H1 (cell line): ENCODE data around the gene MAS1L. TPM values are rescaled to one million over a fixed set of nuclear protein-coding genes. Genes with fewer than 3 reads are reported as not detected.

Experiments
- CTCF ChIA-PET: fragments of 300-600 bp; sonication (Branson Sonifier 250); formaldehyde crosslinking; loops from one replicate; lab custom pipeline; 2021; ENCODE audit not compliant: partially characterized antibody; lab: Charles Lee
- POLR2A ChIA-PET: fragments of 300-600 bp; sonication (Branson Sonifier 250); formaldehyde crosslinking; loops from one replicate; lab custom pipeline; 2021; ENCODE audit warnings: inconsistent platforms; ENCODE audit not compliant: partially characterized antibody; lab: Charles Lee
- DNase-seq, 2 experiments: peaks; one replicate each; pipeline versions ENCODE4 v3.0.0 to v3.0.0-alpha.2; 2010 to 2022; ENCODE audit warnings: low spot score in 2 of 2, low read depth in 1 of 2, mixed read lengths in 1 of 2
- FAIRE-seq: peaks from 2 replicates; lab custom pipeline; 2011; peaks lifted over from hg19 to GRCh38; lab: Jason Lieb, UNC
- H2AFZ ChIP-seq: 2 replicates; pipeline ENCODE4 v1.8.1; 2012; ENCODE audit warnings: low read length, inconsistent platforms
- H2AK5ac ChIP-seq: 2 replicates; pipeline ENCODE4 v1.6.1; 2013; ENCODE audit warnings: low read depth, low read length
- H2BK120ac ChIP-seq: replicated peaks from 2 replicates; pipeline ENCODE3; 2013; ENCODE audit warnings: low read depth, low read length, inconsistent platforms
- H2BK12ac ChIP-seq: 2 replicates; pipeline ENCODE4 v1.6.1; 2013; ENCODE audit warnings: low read depth, low read length
- H2BK15ac ChIP-seq: 2 replicates; pipeline ENCODE4 v1.6.1; 2013; ENCODE audit warnings: low read length
- H2BK20ac ChIP-seq: 2 replicates; pipeline ENCODE4 v1.6.1; 2013; ENCODE audit warnings: low read length
- H2BK5ac ChIP-seq: 2 replicates; pipeline ENCODE4 v1.6.1; 2013; ENCODE audit warnings: low read depth, low read length
- H3K14ac ChIP-seq: 2 replicates; pipeline ENCODE4 v1.6.1; 2013; ENCODE audit warnings: inconsistent platforms; ENCODE audit not compliant: insufficient read length
- H3K18ac ChIP-seq: 2 replicates; pipeline ENCODE4 v1.6.1; 2013; ENCODE audit warnings: low read length; ENCODE audit errors: extremely low read depth
- H3K23ac ChIP-seq: 2 replicates; pipeline ENCODE4 v1.6.1; 2013; ENCODE audit warnings: inconsistent platforms; ENCODE audit not compliant: insufficient read length
- H3K23me2 ChIP-seq: 2 replicates; pipeline ENCODE4 v1.6.1; 2013; ENCODE audit warnings: low read depth, low read length
- H3K27ac ChIP-seq: 2 replicates; pipeline ENCODE4 v1.6.1; 2011; ENCODE audit warnings: low read depth, low read length, inconsistent platforms
- H3K27me3 ChIP-seq, 4 experiments: replicated peaks in 1 of 4; 1 replicate in 1 of 4; 2 replicates in 3 of 4; pipeline versions ENCODE4 v1.6.1 to v1.8.1; 2011 to 2013; ENCODE audit warnings: low read length in 3 of 4, mild to moderate bottlenecking in 3 of 4, inconsistent platforms in 2 of 4, mixed read lengths in 2 of 4, moderate library complexity in 1 of 4; ENCODE audit not compliant: control insufficient read depth in 3 of 4, insufficient read depth in 3 of 4; ENCODE audit errors: extremely low read depth in 1 of 4
- H3K36me3 ChIP-seq, 4 experiments: 2 replicates each; pipeline versions ENCODE4 v1.6.1 to v1.8.1; 2011 to 2013; ENCODE audit warnings: mild to moderate bottlenecking in 4 of 4, low read length in 3 of 4, moderate library complexity in 2 of 4, control low read depth in 1 of 4, inconsistent platforms in 1 of 4; ENCODE audit not compliant: insufficient read depth in 4 of 4, control insufficient read depth in 2 of 4
- H3K4ac ChIP-seq: replicated peaks from 2 replicates; pipeline ENCODE3; 2013; ENCODE audit warnings: low read length, low read depth, mixed read lengths, inconsistent platforms; ENCODE audit not compliant: insufficient read length
- H3K4me1 ChIP-seq, 4 experiments: replicated peaks in 1 of 4; 1 replicate in 1 of 4; 2 replicates in 3 of 4; pipeline versions ENCODE4 v1.6.1 to v1.8.1; 2011 to 2013; ENCODE audit warnings: low read length in 3 of 4, inconsistent platforms in 2 of 4, mixed read lengths in 1 of 4; ENCODE audit not compliant: insufficient read depth in 4 of 4, control insufficient read depth in 3 of 4
- H3K4me2 ChIP-seq, 2 experiments: 2 replicates each; pipeline versions ENCODE4 v1.6.1 to v1.8.1; 2011 to 2013; ENCODE audit warnings: low read depth in 2 of 2, low read length in 2 of 2, control low read depth in 1 of 2, inconsistent platforms in 1 of 2, mild to moderate bottlenecking in 1 of 2; ENCODE audit not compliant: insufficient read depth in 1 of 2
- H3K4me3 ChIP-seq, 4 experiments: fragments of 200-600, 300-600 bp in 1 of 4; sonication (generic), shearing (Covaris generic), sonication (Bioruptor Twin) in 1 of 4; 2 replicates each; pipeline versions ENCODE4 v1.5.1 to v1.8.1; 2011 to 2016; ENCODE audit warnings: low read length in 4 of 4, low read depth in 3 of 4, control low read depth in 2 of 4, inconsistent platforms in 2 of 4, mild to moderate bottlenecking in 2 of 4, mixed read lengths in 1 of 4, moderate library complexity in 1 of 4; ENCODE audit not compliant: insufficient read depth in 2 of 4; ENCODE audit errors: extremely low read depth in 1 of 4
- H3K56ac ChIP-seq: replicated peaks from 2 replicates; pipeline ENCODE3; 2013; ENCODE audit warnings: low read depth, mild to moderate bottlenecking, mixed read lengths, low read length, inconsistent platforms; ENCODE audit not compliant: insufficient read length
- H3K79me1 ChIP-seq: 2 replicates; pipeline ENCODE4 v1.6.1; 2013; ENCODE audit warnings: low read depth, low read length, control low read depth
- H3K79me2 ChIP-seq, 2 experiments: 2 replicates each; pipeline versions ENCODE4 v1.6.1 to v1.8.1; 2012 to 2013; ENCODE audit warnings: low read length in 2 of 2, mild to moderate bottlenecking in 2 of 2, inconsistent platforms in 1 of 2; ENCODE audit not compliant: insufficient read depth in 2 of 2, control insufficient read depth in 1 of 2
- H3K9ac ChIP-seq, 4 experiments: replicated peaks in 1 of 4; 1 replicate in 1 of 4; 2 replicates in 3 of 4; pipeline versions ENCODE4 v1.6.1 to v1.8.1; 2011 to 2013; ENCODE audit warnings: low read depth in 3 of 4, low read length in 3 of 4, control low read depth in 2 of 4, mild to moderate bottlenecking in 2 of 4, moderate library complexity in 2 of 4, inconsistent platforms in 1 of 4; ENCODE audit errors: extremely low read depth in 1 of 4
- H3K9me3 ChIP-seq, 2 experiments: 2 replicates each; pipeline versions ENCODE4 v1.6.1 to v1.8.1; 2012 to 2013; ENCODE audit warnings: mild to moderate bottlenecking in 2 of 2, moderate library complexity in 2 of 2, control low read depth in 1 of 2, inconsistent platforms in 1 of 2, low read depth in 1 of 2, low read length in 1 of 2, mixed read lengths in 1 of 2; ENCODE audit not compliant: insufficient read depth in 2 of 2
- H4K20me1 ChIP-seq, 2 experiments: replicated peaks in 1 of 2; 2 replicates each; pipeline versions ENCODE3 to v1.8.1; 2011 to 2013; ENCODE audit warnings: inconsistent platforms in 2 of 2, low read length in 2 of 2, mild to moderate bottlenecking in 1 of 2; ENCODE audit not compliant: insufficient read depth in 2 of 2, control insufficient read depth in 1 of 2
- H4K5ac ChIP-seq: 2 replicates; pipeline ENCODE4 v1.6.1; 2013; ENCODE audit warnings: low read length, low read depth, mixed read lengths, inconsistent platforms; ENCODE audit not compliant: insufficient read length
- H4K8ac ChIP-seq: 2 replicates; pipeline ENCODE4 v1.8.0; 2013; ENCODE audit warnings: mild to moderate bottlenecking, moderate library complexity, low read length, inconsistent platforms; ENCODE audit not compliant: insufficient read depth; ENCODE audit errors: extremely low read depth
- H4K91ac ChIP-seq: replicated peaks from 2 replicates; pipeline ENCODE3; 2013; ENCODE audit warnings: low read length, mixed read lengths, inconsistent platforms; ENCODE audit not compliant: insufficient read length
- EP300 ChIP-seq, 2 experiments: IDR thresholded peaks; 1 replicate in 1 of 2; 2 replicates in 1 of 2; pipeline ENCODE4 v1.6.1; 2011 to 2012; ENCODE audit warnings: low read depth in 2 of 2, low read length in 2 of 2, mild to moderate bottlenecking in 2 of 2, borderline replicate concordance in 1 of 2, inconsistent platforms in 1 of 2, moderate library complexity in 1 of 2
- EZH2 ChIP-seq: fragments of 200-600 bp; sonication (generic); IDR thresholded peaks from 2 replicates; pipeline ENCODE4 v1.7.1; 2012; ENCODE audit warnings: low read depth, mild to moderate bottlenecking, moderate library complexity, low read length, inconsistent platforms; ENCODE audit not compliant: severe bottlenecking
- KDM5A ChIP-seq: fragments of 200-600 bp; IDR thresholded peaks from 2 replicates; pipeline ENCODE4 v1.7.1; 2012; ENCODE audit warnings: mild to moderate bottlenecking, low read length, inconsistent platforms, mixed read lengths
- MAFK ChIP-seq: IDR thresholded peaks from 2 replicates; pipeline ENCODE4 v1.6.1; 2012; ENCODE audit warnings: low read depth, mild to moderate bottlenecking, improper control_type of control experiment, low read length
- PHF8 ChIP-seq: fragments of 200-600 bp; sonication (generic); conservative IDR thresholded peaks from 2 replicates; pipeline ENCODE4 v1.7.1; 2012; ENCODE audit warnings: low read depth, mild to moderate bottlenecking, inconsistent platforms, low read length, moderate library complexity
- RBBP5 ChIP-seq: IDR thresholded peaks from 2 replicates; pipeline ENCODE4 v1.7.1; 2012; ENCODE audit warnings: low read depth, mild to moderate bottlenecking, inconsistent platforms, low read length, moderate library complexity, borderline replicate concordance
- SAP30 ChIP-seq: fragments of 300-600 bp; sonication (generic); IDR thresholded peaks from 2 replicates; pipeline ENCODE4 v1.7.1; 2012; ENCODE audit warnings: low read length, moderate library complexity, mild to moderate bottlenecking, inconsistent platforms; ENCODE audit not compliant: insufficient read depth, insufficient replicate concordance
- TCF12 ChIP-seq: IDR thresholded peaks from 2 replicates; pipeline ENCODE4 v1.6.1; 2011; ENCODE audit warnings: low read depth, mild to moderate bottlenecking, low read length
- WGBS, 2 experiments: shearing (Covaris generic) in 1 of 2; methylation state at CpG; one replicate each; pipeline versions ENCODE4 v1.1.6 to v1.1.7; 2013 to 2015; ENCODE audit warnings: low lambda C conversion rate in 2 of 2, mixed read lengths in 2 of 2, inconsistent platforms in 1 of 2, low coverage in 1 of 2, missing lambda C conversion rate in 1 of 2; ENCODE audit not compliant: insufficient replicate concordance in 2 of 2, insufficient coverage in 1 of 2, insufficient read length in 1 of 2; ENCODE audit errors: extremely low coverage in 1 of 2, missing lambda C conversion rate in 1 of 2; 5-methylcytosine and 5-hydroxymethylcytosine counted together
- polyA plus RNA-seq, 7 experiments: library from polyadenylated mRNA; depleted of rRNA in 3 of 7; stranded (reverse) in 5 of 7; unstranded in 2 of 7; fragments of >200 nt in 5 of 7; fragments of 200-250 nt in 2 of 7; gene quantifications; 1 replicate in 5 of 7; 2 replicates in 1 of 7; 4 replicates in 1 of 7; pipeline versions ENCODE4 v1.2.1 to v1.2.3, GENCODE V29; 2011 to 2013; ENCODE audit warnings: missing spikeins in 2 of 7, mixed read lengths in 2 of 7
- total RNA-seq: library from RNA; stranded (reverse); fragmentation: NEBNext Ultra II Directional; extraction: Animal tissue kit (Norgen Biotek cat#: 25700); gene quantifications from 2 replicates; pipeline ENCODE4 v1.2.1, GENCODE V29; 2021
- TF ChIP-seq, protein P1 (sequence below): IDR thresholded peaks from 2 replicates; pipeline ENCODE4 v1.6.1; 2012; ENCODE audit warnings: inconsistent platforms

Gene MAS1L
- total and polyA plus RNA-seq, 2 of the 8 experiments (the other 6 are each of a cell fraction or from before 2014, with no cell fraction given): not detected

DNA sequence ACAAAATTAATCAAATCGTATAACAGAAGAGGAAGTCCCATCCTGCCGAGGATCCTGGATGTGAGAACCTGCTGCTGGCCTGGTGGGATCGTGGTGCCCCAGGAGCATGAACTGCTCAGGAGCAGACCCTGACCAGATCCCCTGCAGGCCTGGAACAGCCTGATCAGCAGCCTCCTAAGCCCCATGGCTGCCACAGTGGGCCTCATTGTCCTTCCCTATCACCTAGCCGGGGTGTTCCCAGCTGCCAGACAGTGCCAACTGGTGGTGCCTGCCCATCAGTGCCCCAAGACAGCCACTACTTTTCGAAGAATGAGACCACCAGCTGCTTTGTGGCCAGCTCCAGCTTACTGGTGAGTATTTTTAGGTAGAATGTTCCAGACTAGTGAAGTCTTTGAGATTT lies 19.6 kb upstream of the MAS1L start:
- Histone ChIP-seq H3K56ac (no peak overlapping the region), H4K91ac (no peak overlapping the region), H3K79me2 (no peaks in the 10 kb centered on the region), H3K9me3 (no peaks in the 10 kb centered on the region), H3K14ac (no peak overlapping the region), H4K20me1 (no peaks in the 10 kb centered on the region), H2AK5ac (no peak overlapping the region), H2BK12ac (no peak overlapping the region), H3K4me3 (no peak overlapping the region), H4K8ac (no peak overlapping the region), H3K4ac (no peak overlapping the region), H3K36me3 (no peaks in the 10 kb centered on the region), H3K4me1 (no peaks in the 10 kb centered on the region; a peak in 1 of 7 replicates), H3K23me2 (no peaks in the 10 kb centered on the region), H3K27ac (no peak overlapping the region), H3K9ac (no peak overlapping the region), H3K23ac (no peak overlapping the region), H2BK5ac (no peak overlapping the region), H2BK15ac (no peak overlapping the region), H3K18ac (no peak overlapping the region), H2AFZ (no peak overlapping the region), H2BK120ac (no peak overlapping the region), H3K4me2 (no peak overlapping the region), H3K79me1 (no peaks in the 10 kb centered on the region; the same call in 1 of the 2 replicates), H3K27me3 (no peaks in the 10 kb centered on the region; a peak in 1 of 7 replicates), H2BK20ac (no peak overlapping the region), H4K5ac (no peak overlapping the region)
- WGBS, 2 experiments: 69% methylated on average over 5 of the region's 5 CpGs; no CpG with 5 or more reads in 1 of the 2 experiments
- DNase-seq: peak in 1 of 2 experiments; percentile 17
- FAIRE-seq: no peak
- ChIA-PET CTCF (interaction anchor here (0.8 kb wide), 1 partner anchor 13 kb away, joined by 3 read pairs; no protein-coding TSS in a partner anchor), POLR2A (no interaction called here)
- TF ChIP-seq SAP30 (no peak), PHF8 (no peak), RBBP5 (no peak), EP300 (IDR thresholded peaks at IDR 0.05; ENCODE audit: borderline replicate concordance in 1 of 2, low read depth in 2 of 2, low read length in 2 of 2) (no peak), MAFK (no peak), TCF12 (no peak), EZH2 (no peak), KDM5A (no peak)
- TF ChIP-seq, protein P1, sequence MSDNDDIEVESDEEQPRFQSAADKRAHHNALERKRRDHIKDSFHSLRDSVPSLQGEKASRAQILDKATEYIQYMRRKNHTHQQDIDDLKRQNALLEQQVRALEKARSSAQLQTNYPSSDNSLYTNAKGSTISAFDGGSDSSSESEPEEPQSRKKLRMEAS: no peak
